Cardiac muscle cell (in vitro differentiated cells and primary cell): ENCODE results near the gene ITGA8. TPM values are rescaled to one million over a fixed set of nuclear protein-coding genes. Genes with fewer than 3 reads are reported as not detected.
A peak's percentile ranks its signal among the peaks of the same experiment; 100 is the strongest.

Experiments used
- DNase-seq, 2 donors: peaks; one replicate each; pipeline versions ENCODE4 v3.0.0 to v3.0.0-alpha.2; 2010 to 2017; ENCODE audit warnings: low read depth in 1 of 2, low spot score in 1 of 2
- H3K27ac ChIP-seq: fragments of 200-600 bp; sonication (generic); 2 replicates; pipeline ENCODE4 v1.5.1; 2016
- H3K27me3 ChIP-seq: fragments of 200-600 bp; sonication (generic); 2 replicates; pipeline ENCODE4 v1.6.0; 2016; ENCODE audit warnings: control low read depth
- H3K36me3 ChIP-seq: fragments of 200-600 bp; sonication (generic); 2 replicates; pipeline ENCODE4 v1.5.1; 2016; ENCODE audit warnings: control low read depth
- H3K4me1 ChIP-seq: fragments of 200-600 bp; sonication (generic); 2 replicates; pipeline ENCODE4 v1.8.1; 2017; ENCODE audit warnings: low read depth, mild to moderate bottlenecking, mixed run types
- H3K4me3 ChIP-seq: fragments of 200-600 bp; sonication (generic); 2 replicates; pipeline ENCODE4 v1.5.1; 2016; ENCODE audit warnings: mild to moderate bottlenecking
- H3K9me3 ChIP-seq: fragments of 200-600 bp; sonication (generic); 2 replicates; pipeline ENCODE4 v1.5.1; 2017; ENCODE audit warnings: low read depth, mild to moderate bottlenecking, control low read depth
- CTCF ChIP-seq: IDR thresholded peaks from 2 replicates; pipeline ENCODE4 v1.5.1; 2012; ENCODE audit warnings: low read depth, mild to moderate bottlenecking, low read length
- polyA plus RNA-seq: library from polyadenylated mRNA; unstranded; fragments of >200 nt; fragmentation: Nextera tagmentation; extraction: Ambion mirVana; gene quantifications from 2 replicates; pipeline ENCODE4 v1.2.1, GENCODE V29; 2016
- total RNA-seq: library from RNA; depleted of rRNA; stranded (reverse); fragments of >200 nt; gene quantifications from 2 replicates; pipeline ENCODE4 v1.2.3, GENCODE V29; 2016

Gene ITGA8
- total and polyA plus RNA-seq, 2 experiments from 2014 or later = 0.88 to 1.6 TPM

GRCh38 chr10:15516256-15517085 is 203.3 kb downstream of the ITGA8 start:
- H3K27me3 ChIP-seq = no peaks in the 10 kb centered on the region
- no peak for DNase-seq
- no peak overlapping the region for H3K27ac ChIP-seq
- no peaks in the 10 kb centered on the region for H3K36me3 ChIP-seq
- H3K9me3 ChIP-seq = no peaks in the 10 kb centered on the region
- H3K4me3 ChIP-seq = no peak overlapping the region
- no peak for TF ChIP-seq CTCF
- no peaks in the 10 kb centered on the region for H3K4me1 ChIP-seq

- peak in 1 of 2 donors; percentile 30 for DNase-seq
- no peak for TF ChIP-seq CTCF
- Histone ChIP-seq H3K27me3 (no peaks in the 10 kb centered on the region), H3K4me3 (no peak overlapping the region), H3K9me3 (no peaks in the 10 kb centered on the region), H3K4me1 (no peaks in the 10 kb centered on the region), H3K27ac (no peak overlapping the region), H3K36me3 (no peaks in the 10 kb centered on the region)
Observed at GRCh38 chr10:15515202-15515601, 204.5 kb downstream of the ITGA8 start.

- no peaks in the 10 kb centered on the region for H3K36me3 ChIP-seq
- H3K27me3 ChIP-seq = no peaks in the 10 kb centered on the region
- no peak for TF ChIP-seq CTCF
- no peak for DNase-seq
- no peak overlapping the region for H3K27ac ChIP-seq
- no peak overlapping the region for H3K4me3 ChIP-seq
- no peaks in the 10 kb centered on the region for H3K4me1 ChIP-seq
- no peaks in the 10 kb centered on the region for H3K9me3 ChIP-seq
Observed at GRCh38 chr10:15510963-15511362, 208.8 kb downstream of the ITGA8 start.

- Histone ChIP-seq H3K9me3 (no peaks in the 10 kb centered on the region), H3K4me1 (no peaks in the 10 kb centered on the region), H3K27me3 (no peaks in the 10 kb centered on the region), H3K36me3 (no peaks in the 10 kb centered on the region), H3K4me3 (no peak overlapping the region), H3K27ac (no peak overlapping the region)
- no peak for TF ChIP-seq CTCF
- DNase-seq = no peak
Observed at GRCh38 chr10:15505329-15505728, 214.4 kb downstream of the ITGA8 start.

GRCh38 chr10:15504101-15504840 is 215.5 kb downstream of the ITGA8 start:
- Histone ChIP-seq H3K9me3 (no peaks in the 10 kb centered on the region), H3K27ac (no peak overlapping the region), H3K4me1 (no peaks in the 10 kb centered on the region), H3K36me3 (no peaks in the 10 kb centered on the region), H3K27me3 (no peaks in the 10 kb centered on the region), H3K4me3 (no peak overlapping the region)
- peak in 1 of 2 donors; percentile 52 for DNase-seq
- no peak for TF ChIP-seq CTCF
